Esophagus (tissue), 2 donors: ENCODE data around the gene SRRT. TPM values are rescaled to one million over a fixed set of nuclear protein-coding genes. Genes with fewer than 3 reads are reported as not detected.

Experiments used
- H3K27ac ChIP-seq, 2 donors: one replicate each; pipeline ENCODE4 v1.5.1; 2013; ENCODE audit warnings: low read depth in 2 of 2, mild to moderate bottlenecking in 2 of 2, inconsistent platforms in 1 of 2, low read length in 1 of 2, moderate library complexity in 1 of 2
- H3K27me3 ChIP-seq, 2 donors: one replicate each; pipeline ENCODE4 v1.6.1; 2013; ENCODE audit warnings: low read length in 2 of 2, control low read depth in 1 of 2, mild to moderate bottlenecking in 1 of 2; ENCODE audit not compliant: insufficient read depth in 2 of 2, control insufficient read depth in 1 of 2
- H3K36me3 ChIP-seq, 2 donors: one replicate each; pipeline ENCODE4 v1.6.1; 2013; ENCODE audit warnings: low read length in 1 of 2; ENCODE audit not compliant: control insufficient read depth in 2 of 2, insufficient read depth in 2 of 2
- H3K4me1 ChIP-seq, 2 donors: one replicate each; pipeline ENCODE4 v1.6.1; 2013; ENCODE audit warnings: low read length in 1 of 2; ENCODE audit not compliant: control insufficient read depth in 2 of 2, insufficient read depth in 2 of 2
- H3K4me3 ChIP-seq, 2 donors: one replicate each; pipeline ENCODE4 v1.5.1; 2013; ENCODE audit warnings: low read length in 2 of 2, mild to moderate bottlenecking in 2 of 2, low read depth in 1 of 2, moderate library complexity in 1 of 2
- H3K9me3 ChIP-seq, 2 donors: one replicate each; pipeline ENCODE4 v1.6.1; 2013; ENCODE audit warnings: mild to moderate bottlenecking in 2 of 2, low read depth in 1 of 2, low read length in 1 of 2, moderate library complexity in 1 of 2; ENCODE audit not compliant: control insufficient read depth in 2 of 2, insufficient read depth in 1 of 2
- WGBS, 2 donors: extraction: QIAGEN DNeasy Blood & Tissue Kit; methylation state at CpG; one replicate each; pipeline ENCODE4 v1.1.7; 2013; 5-methylcytosine and 5-hydroxymethylcytosine counted together
- polyA plus RNA-seq, 2 donors: library from polyadenylated mRNA; stranded (reverse); fragments of 200-250 nt; gene quantifications; one replicate each; pipeline ENCODE4 v1.2.3, GENCODE V29; 2013
- donor health status: healthy with polysubstance abuse.
- donor health status: Bipolar disorder and iron deficiency.

Gene SRRT
- polyA plus RNA-seq: 100 to 1,000 TPM in 1 of 2 donors, 10 to 100 TPM in 1; 70.7 to 105 TPM

- H3K36me3 ChIP-seq: peaks cover 0 to 22% of the 10 kb centered on the region in 2 donors
- H3K27me3 ChIP-seq: no peaks in the 10 kb centered on the region
- H3K4me3 ChIP-seq: peak within 1 kb of the TSS; percentile 87 to 90
- WGBS, 2 donors: 2% methylated on average over 73 to 79 of the region's 79 CpGs
- H3K27ac ChIP-seq: peak within 1 kb of the TSS; percentile 98 to 99
- H3K9me3 ChIP-seq: no peaks in the 10 kb centered on the region
- H3K4me1 ChIP-seq: no peaks in the 10 kb centered on the region
These were observed at the start of gene SRRT for GRCh38 chr7:100874577-100875355. TSS of gene SRRT (plus strand) at chr7:100875103. CDS start at chr7:100875591, 488 bp downstream.

DNA sequence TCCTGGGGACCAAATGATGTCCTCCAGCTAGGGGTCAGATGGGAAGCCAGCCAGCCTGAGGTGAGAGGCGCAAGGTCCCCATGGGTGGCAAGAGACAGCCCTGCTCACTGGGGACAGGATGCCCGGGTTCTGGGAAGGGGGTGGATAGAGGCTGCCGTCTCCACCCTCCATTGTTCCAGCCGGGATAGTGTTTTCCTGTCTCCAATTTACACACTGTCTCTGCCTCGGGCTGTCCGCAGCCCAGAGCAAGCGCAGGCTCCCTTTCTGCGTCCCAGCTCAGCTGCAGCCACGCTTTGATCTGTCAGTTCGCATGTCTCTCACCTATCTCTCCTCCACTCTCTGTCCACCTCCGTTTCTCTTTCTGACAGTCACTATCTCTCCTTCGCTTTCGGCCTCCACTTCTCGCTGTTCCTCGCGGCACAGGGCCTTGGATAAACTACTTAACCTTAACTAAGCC lies 49.7 kb upstream of the SRRT start:
- Histone ChIP-seq H3K27me3 (no peaks in the 10 kb centered on the region), H3K9me3 (no peaks in the 10 kb centered on the region), H3K4me1 (peaks cover 9 to 11% of the 10 kb centered on the region in 2 donors), H3K4me3 (peak overlapping the region; percentile 71 to 72), H3K27ac (peak overlapping the region; percentile 41 to 46), H3K36me3 (peaks cover 8 to 21% of the 10 kb centered on the region in 2 donors)
- 15 to 19% methylated on average over 15 to 16 of the region's 16 CpGs for WGBS, 2 donors

GRCh38 chr7:100825751-100826513 lies 49.0 kb upstream of the SRRT start:
- H3K36me3 ChIP-seq: peaks cover 8 to 19% of the 10 kb centered on the region in 2 donors
- no peaks in the 10 kb centered on the region for H3K27me3 ChIP-seq
- no peaks in the 10 kb centered on the region for H3K9me3 ChIP-seq
- peak overlapping the region; percentile 71 to 72 for H3K4me3 ChIP-seq
- 11 to 12% methylated on average over 17 of the region's 17 CpGs for WGBS, 2 donors
- H3K4me1 ChIP-seq: peaks cover 9 to 11% of the 10 kb centered on the region in 2 donors
- H3K27ac ChIP-seq: peak overlapping the region; percentile 41 to 46

- Histone ChIP-seq H3K27ac (peak overlapping the region; percentile 41 to 86), H3K36me3 (peaks cover 8 to 19% of the 10 kb centered on the region in 2 donors), H3K9me3 (no peaks in the 10 kb centered on the region), H3K4me1 (peaks cover 9 to 11% of the 10 kb centered on the region in 2 donors), H3K27me3 (no peaks in the 10 kb centered on the region), H3K4me3 (peak overlapping the region; percentile 71 to 72)
- 2% methylated on average over 37 to 71 of the region's 71 CpGs for WGBS, 2 donors
These were observed 48.2 kb upstream of the SRRT start for GRCh38 chr7:100826514-100827329.

GRCh38 chr7:100827330-100828226 lies 47.3 kb upstream of the SRRT start, which contains the start of gene EPHB4:
TSS of gene EPHB4 (minus strand) at chr7:100827523. CDS start at chr7:100827030, 493 bp downstream.
- Histone ChIP-seq H3K4me1 (peaks cover 9 to 11% of the 10 kb centered on the region in 2 donors), H3K27me3 (no peaks in the 10 kb centered on the region), H3K9me3 (no peaks in the 10 kb centered on the region), H3K27ac (peak within 1 kb of the TSS; percentile 74 to 86), H3K4me3 (peak within 1 kb of the TSS; percentile 71 to 72), H3K36me3 (peaks cover 3 to 11% of the 10 kb centered on the region in 2 donors)
- 1% methylated on average over 42 to 80 of the region's 80 CpGs for WGBS, 2 donors

GRCh38 chr7:100829150-100829716 lies 45.7 kb upstream of the SRRT start:
- no peaks in the 10 kb centered on the region for H3K27me3 ChIP-seq

DNA sequence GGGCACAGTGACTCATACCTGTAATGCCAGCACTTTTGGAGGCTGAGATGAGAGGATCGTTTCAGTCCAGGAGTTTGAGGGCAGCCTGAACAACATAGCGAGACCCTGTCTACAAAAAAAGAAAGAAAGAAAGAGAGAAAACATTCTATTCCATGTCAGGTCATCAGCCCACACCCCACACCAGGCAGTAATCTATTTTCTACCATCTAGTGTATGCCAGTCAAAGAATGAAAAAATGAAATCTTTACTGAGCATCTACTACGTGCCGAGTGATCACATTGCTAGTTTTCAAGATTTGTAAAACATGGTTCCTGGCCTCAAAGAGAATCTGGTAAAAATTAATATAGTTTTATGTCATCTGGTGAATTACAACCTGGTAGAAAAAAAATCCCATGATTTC lies 44.5 kb upstream of the SRRT start:
- Histone ChIP-seq H3K4me1 (peaks cover 5 to 6% of the 10 kb centered on the region in 2 donors), H3K36me3 (no peaks in the 10 kb centered on the region), H3K9me3 (no peaks in the 10 kb centered on the region), H3K4me3 (no peak overlapping the region), H3K27ac (no peak overlapping the region), H3K27me3 (no peaks in the 10 kb centered on the region)
- 76 to 77% methylated on average over 4 of the region's 4 CpGs for WGBS, 2 donors

More at GRCh38 chr7:100829150-100829716, 45.7 kb upstream of the SRRT start:
- Histone ChIP-seq H3K36me3 (no peaks in the 10 kb centered on the region), H3K9me3 (no peaks in the 10 kb centered on the region), H3K4me1 (peaks cover 9 to 11% of the 10 kb centered on the region in 2 donors), H3K4me3 (no peak overlapping the region), H3K27ac (peak overlapping the region in 1 of 2 donors; percentile 16)
- WGBS, 2 donors: 51 to 56% methylated on average over 20 of the region's 20 CpGs

GRCh38 chr7:100832281-100832633 lies 42.6 kb upstream of the SRRT start:
- Histone ChIP-seq H3K4me3 (no peak overlapping the region), H3K27ac (no peak overlapping the region)
- 90 to 92% methylated on average over 5 of the region's 5 CpGs for WGBS, 2 donors

More at GRCh38 chr7:100832281-100832633, 42.6 kb upstream of the SRRT start:
- no peaks in the 10 kb centered on the region for H3K27me3 ChIP-seq
- H3K9me3 ChIP-seq: no peaks in the 10 kb centered on the region
- H3K36me3 ChIP-seq: no peaks in the 10 kb centered on the region
- H3K4me1 ChIP-seq: no peaks in the 10 kb centered on the region
